Neural cell (in vitro differentiated cells): ENCODE data around the gene SLC22A23. TPM values are rescaled to one million over a fixed set of nuclear protein-coding genes. Genes with fewer than 3 reads are reported as not detected.

ENCODE experiments used
- H2AFZ ChIP-seq: fragments of 200-600, 300-800 bp; sonication (generic), shearing (Covaris generic); 2 replicates; pipeline ENCODE4 v1.6.0; 2014; ENCODE audit warnings: low read depth, mild to moderate bottlenecking, antibody characterized with exemption, low read length, moderate library complexity
- H3F3A ChIP-seq: fragments of 200-600 bp; shearing (Covaris generic); 2 replicates; pipeline ENCODE4 v1.6.1; 2016; ENCODE audit warnings: mild to moderate bottlenecking, moderate library complexity, mixed read lengths, antibody characterized with exemption, low read length; ENCODE audit not compliant: insufficient read depth, poor library complexity, severe bottlenecking
- H3K27ac ChIP-seq: fragments of 200-600, 300-800 bp; sonication (generic), shearing (Covaris generic); 2 replicates; pipeline ENCODE4 v1.5.1; 2014; ENCODE audit warnings: mild to moderate bottlenecking, low read length, moderate library complexity
- H3K27me3 ChIP-seq: fragments of 300-800, 200-600 bp; sonication (generic), shearing (Covaris generic); 2 replicates; pipeline ENCODE4 v1.6.0; 2014; ENCODE audit warnings: mild to moderate bottlenecking, low read depth, low read length, moderate library complexity; ENCODE audit not compliant: insufficient read depth
- H3K36me3 ChIP-seq: fragments of 300-800, 200-600 bp; sonication (generic), shearing (Covaris generic); 2 replicates; pipeline ENCODE4 v1.5.1; 2014; ENCODE audit warnings: mild to moderate bottlenecking, antibody characterized with exemption, low read length, moderate library complexity; ENCODE audit not compliant: insufficient read depth
- H3K4me2 ChIP-seq: fragments of 300-800, 200-600 bp; sonication (generic), shearing (Covaris generic); 2 replicates; pipeline ENCODE4 v1.6.0; 2014; ENCODE audit warnings: mild to moderate bottlenecking, low read length
- H3K4me3 ChIP-seq: fragments of 300-800, 200-600 bp; sonication (generic), shearing (Covaris generic); 2 replicates; pipeline ENCODE4 v1.5.1; 2014; ENCODE audit warnings: mild to moderate bottlenecking, low read length, moderate library complexity
- H3K79me2 ChIP-seq: fragments of 200-600 bp; shearing (Covaris generic); replicated peaks from 2 replicates; pipeline ENCODE4 v1.6.0; 2014; ENCODE audit warnings: mild to moderate bottlenecking, low read length, moderate library complexity; ENCODE audit not compliant: insufficient read depth
- H3K9ac ChIP-seq: fragments of 300-800, 200-600 bp; sonication (generic), shearing (Covaris generic); 2 replicates; pipeline ENCODE4 v1.6.1; 2016; ENCODE audit warnings: mild to moderate bottlenecking, low read length, mixed read lengths
- H3K9me2 ChIP-seq: fragments of 200-600 bp; shearing (Covaris generic); 2 replicates; pipeline ENCODE4 v1.6.1; 2016; ENCODE audit warnings: mild to moderate bottlenecking, low read length, mixed read lengths; ENCODE audit not compliant: insufficient read depth
- H3K9me3 ChIP-seq: fragments of 200-600, 300-800 bp; sonication (generic), shearing (Covaris generic); 2 replicates; pipeline ENCODE4 v1.6.1; 2016; ENCODE audit warnings: mild to moderate bottlenecking, mixed run types, low read length, moderate library complexity, mixed read lengths
- H4K20me1 ChIP-seq: fragments of 200-600 bp; shearing (Covaris generic); 2 replicates; pipeline ENCODE4 v1.6.1; 2016; ENCODE audit warnings: mild to moderate bottlenecking, mixed run types; ENCODE audit not compliant: insufficient read depth
- EP300 ChIP-seq: fragments of 450-650 bp; conservative IDR thresholded peaks from 2 replicates; pipeline ENCODE4 v1.6.1; 2014; ENCODE audit warnings: antibody characterized with exemption, mild to moderate bottlenecking, moderate library complexity; ENCODE audit not compliant: poor library complexity, severe bottlenecking
- EZH2 ChIP-seq: fragments of 200-600, 300-800 bp; shearing (Covaris generic), sonication (generic); IDR thresholded peaks from 2 replicates; pipeline ENCODE4 v1.6.1; 2014; ENCODE audit warnings: antibody characterized with exemption, low read length, borderline replicate concordance, mild to moderate bottlenecking; ENCODE audit not compliant: insufficient read depth, poor library complexity, severe bottlenecking
- MXI1 ChIP-seq: fragments of 450-650 bp; conservative IDR thresholded peaks from 2 replicates; pipeline ENCODE4 v1.6.1; 2014; ENCODE audit warnings: antibody characterized with exemption, mild to moderate bottlenecking; ENCODE audit not compliant: poor library complexity, severe bottlenecking
- POLR2AphosphoS5 ChIP-seq: IDR thresholded peaks from 2 replicates; pipeline ENCODE4 v1.6.1; 2012
- RAD21 ChIP-seq: fragments of 450-650 bp; conservative IDR thresholded peaks from 2 replicates; pipeline ENCODE4 v1.6.1; 2014; ENCODE audit warnings: antibody characterized with exemption, mild to moderate bottlenecking, moderate library complexity
- SMC3 ChIP-seq: fragments of 450-650 bp; conservative IDR thresholded peaks from 2 replicates; pipeline ENCODE4 v1.6.1; 2014; ENCODE audit warnings: antibody characterized with exemption, mild to moderate bottlenecking, moderate library complexity; ENCODE audit not compliant: poor library complexity
- TAF1 ChIP-seq: IDR thresholded peaks from 2 replicates; pipeline ENCODE4 v1.6.1; 2012; ENCODE audit warnings: low read depth
- polyA plus RNA-seq: library from polyadenylated mRNA; depleted of rRNA; stranded (reverse); fragments of >200 nt; gene quantifications from 2 replicates; pipeline ENCODE4 v1.2.3, GENCODE V29; 2014
- TF ChIP-seq, protein P1 (sequence below): IDR thresholded peaks from 2 replicates; pipeline ENCODE4 v1.6.1; 2012; ENCODE audit warnings: borderline replicate concordance
- TF ChIP-seq, protein P2 (sequence below): fragments of 450-650 bp; IDR thresholded peaks from 2 replicates; pipeline ENCODE4 v1.5.1; 2014; ENCODE audit warnings: antibody characterized with exemption, mild to moderate bottlenecking, moderate library complexity; ENCODE audit not compliant: poor library complexity, severe bottlenecking

The SLC22A23 gene
- polyA plus RNA-seq, 1 donor from 2014 or later, result 8.8 TPM

DNA sequence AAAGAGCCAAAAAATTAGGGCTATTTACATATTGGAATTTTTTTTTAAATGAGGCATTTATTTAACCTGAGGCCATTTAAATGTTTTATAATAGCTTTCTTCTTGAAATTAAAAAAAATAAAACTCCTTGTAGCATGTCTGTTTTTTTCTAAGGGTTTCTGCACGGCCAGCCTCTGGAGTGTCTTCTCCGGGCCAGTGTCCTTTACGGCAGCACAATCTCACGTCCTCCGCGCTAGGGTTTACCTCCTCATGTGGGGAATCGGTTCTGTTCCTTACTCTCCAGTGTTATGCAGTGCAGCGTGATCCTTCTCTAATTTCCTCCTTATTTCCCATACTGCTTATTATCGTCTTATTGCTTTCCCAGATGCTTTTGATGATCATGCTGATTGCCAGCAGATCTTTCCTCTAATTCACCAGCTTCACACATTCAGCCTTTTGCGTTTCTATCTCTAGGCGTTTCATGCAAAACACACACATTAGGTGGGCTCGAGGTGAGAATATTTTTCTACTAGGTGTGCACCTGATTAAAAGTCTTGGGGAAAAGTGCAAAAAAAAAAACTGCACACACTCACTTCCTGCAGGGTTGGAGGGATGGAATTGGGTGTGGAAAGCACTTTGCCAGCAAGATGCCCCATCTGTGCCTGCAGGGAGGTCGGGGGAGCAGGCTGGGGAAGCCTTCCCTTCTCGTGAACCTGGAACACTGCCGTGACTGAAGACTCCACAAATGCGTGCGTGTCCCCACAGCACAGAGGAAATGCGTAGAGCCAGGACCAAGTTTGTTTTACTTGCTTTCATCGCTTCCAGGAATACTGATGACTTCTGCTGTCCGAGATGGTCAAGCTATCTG is 142.0 kb downstream of the SLC22A23 start:
- Histone ChIP-seq H2AFZ (no peak overlapping the region), H4K20me1 (no peaks in the 10 kb centered on the region), H3K27me3 (no peaks in the 10 kb centered on the region), H3K4me2 (no peak overlapping the region), H3F3A (no peaks in the 10 kb centered on the region), H3K4me3 (no peak overlapping the region), H3K79me2 (no peaks in the 10 kb centered on the region), H3K36me3 (no peaks in the 10 kb centered on the region), H3K9me3 (no peaks in the 10 kb centered on the region), H3K9ac (no peak overlapping the region), H3K27ac (no peak overlapping the region), H3K9me2 (no peaks in the 10 kb centered on the region)
- TF ChIP-seq RAD21, result no peak

DNA sequence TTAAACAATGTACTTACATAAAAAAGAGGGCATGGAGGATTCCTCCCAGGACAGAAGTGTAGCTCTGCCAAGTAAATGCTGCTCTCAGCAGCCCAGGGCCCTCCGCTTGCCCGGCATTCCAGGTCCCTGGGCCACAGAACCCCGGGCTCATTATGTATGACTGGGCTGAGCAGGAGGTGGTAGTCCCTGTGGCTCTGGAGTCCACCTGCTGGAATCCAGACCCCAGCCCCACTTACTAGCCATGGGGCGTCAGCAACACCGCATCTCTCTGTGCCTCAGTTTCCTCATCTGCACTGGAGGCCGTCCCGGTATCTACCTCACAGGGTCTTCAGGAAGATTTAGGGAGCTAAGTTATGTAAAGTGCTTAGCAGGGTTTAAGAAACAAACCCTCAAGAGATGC is 142.7 kb downstream of the SLC22A23 start:
- Histone ChIP-seq H3K9me3 (no peaks in the 10 kb centered on the region), H3F3A (no peaks in the 10 kb centered on the region), H3K79me2 (no peaks in the 10 kb centered on the region), H3K27me3 (no peaks in the 10 kb centered on the region), H2AFZ (no peak overlapping the region), H3K36me3 (no peaks in the 10 kb centered on the region), H3K27ac (no peak overlapping the region), H3K4me2 (no peak overlapping the region), H3K4me3 (no peak overlapping the region), H3K9ac (no peak overlapping the region), H4K20me1 (no peaks in the 10 kb centered on the region), H3K9me2 (no peaks in the 10 kb centered on the region)
- TF ChIP-seq MXI1 (no peak), SMC3 (no peak), RAD21 (no peak), TAF1 (no peak), EZH2 (no peak), EP300 (no peak), POLR2AphosphoS5 (no peak)
- TF ChIP-seq, protein P1, sequence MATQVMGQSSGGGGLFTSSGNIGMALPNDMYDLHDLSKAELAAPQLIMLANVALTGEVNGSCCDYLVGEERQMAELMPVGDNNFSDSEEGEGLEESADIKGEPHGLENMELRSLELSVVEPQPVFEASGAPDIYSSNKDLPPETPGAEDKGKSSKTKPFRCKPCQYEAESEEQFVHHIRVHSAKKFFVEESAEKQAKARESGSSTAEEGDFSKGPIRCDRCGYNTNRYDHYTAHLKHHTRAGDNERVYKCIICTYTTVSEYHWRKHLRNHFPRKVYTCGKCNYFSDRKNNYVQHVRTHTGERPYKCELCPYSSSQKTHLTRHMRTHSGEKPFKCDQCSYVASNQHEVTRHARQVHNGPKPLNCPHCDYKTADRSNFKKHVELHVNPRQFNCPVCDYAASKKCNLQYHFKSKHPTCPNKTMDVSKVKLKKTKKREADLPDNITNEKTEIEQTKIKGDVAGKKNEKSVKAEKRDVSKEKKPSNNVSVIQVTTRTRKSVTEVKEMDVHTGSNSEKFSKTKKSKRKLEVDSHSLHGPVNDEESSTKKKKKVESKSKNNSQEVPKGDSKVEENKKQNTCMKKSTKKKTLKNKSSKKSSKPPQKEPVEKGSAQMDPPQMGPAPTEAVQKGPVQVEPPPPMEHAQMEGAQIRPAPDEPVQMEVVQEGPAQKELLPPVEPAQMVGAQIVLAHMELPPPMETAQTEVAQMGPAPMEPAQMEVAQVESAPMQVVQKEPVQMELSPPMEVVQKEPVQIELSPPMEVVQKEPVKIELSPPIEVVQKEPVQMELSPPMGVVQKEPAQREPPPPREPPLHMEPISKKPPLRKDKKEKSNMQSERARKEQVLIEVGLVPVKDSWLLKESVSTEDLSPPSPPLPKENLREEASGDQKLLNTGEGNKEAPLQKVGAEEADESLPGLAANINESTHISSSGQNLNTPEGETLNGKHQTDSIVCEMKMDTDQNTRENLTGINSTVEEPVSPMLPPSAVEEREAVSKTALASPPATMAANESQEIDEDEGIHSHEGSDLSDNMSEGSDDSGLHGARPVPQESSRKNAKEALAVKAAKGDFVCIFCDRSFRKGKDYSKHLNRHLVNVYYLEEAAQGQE, result no peak
- TF ChIP-seq, protein P2, sequence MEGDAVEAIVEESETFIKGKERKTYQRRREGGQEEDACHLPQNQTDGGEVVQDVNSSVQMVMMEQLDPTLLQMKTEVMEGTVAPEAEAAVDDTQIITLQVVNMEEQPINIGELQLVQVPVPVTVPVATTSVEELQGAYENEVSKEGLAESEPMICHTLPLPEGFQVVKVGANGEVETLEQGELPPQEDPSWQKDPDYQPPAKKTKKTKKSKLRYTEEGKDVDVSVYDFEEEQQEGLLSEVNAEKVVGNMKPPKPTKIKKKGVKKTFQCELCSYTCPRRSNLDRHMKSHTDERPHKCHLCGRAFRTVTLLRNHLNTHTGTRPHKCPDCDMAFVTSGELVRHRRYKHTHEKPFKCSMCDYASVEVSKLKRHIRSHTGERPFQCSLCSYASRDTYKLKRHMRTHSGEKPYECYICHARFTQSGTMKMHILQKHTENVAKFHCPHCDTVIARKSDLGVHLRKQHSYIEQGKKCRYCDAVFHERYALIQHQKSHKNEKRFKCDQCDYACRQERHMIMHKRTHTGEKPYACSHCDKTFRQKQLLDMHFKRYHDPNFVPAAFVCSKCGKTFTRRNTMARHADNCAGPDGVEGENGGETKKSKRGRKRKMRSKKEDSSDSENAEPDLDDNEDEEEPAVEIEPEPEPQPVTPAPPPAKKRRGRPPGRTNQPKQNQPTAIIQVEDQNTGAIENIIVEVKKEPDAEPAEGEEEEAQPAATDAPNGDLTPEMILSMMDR, result no peak
